Measurements from ENCODE around the gene MGAT5.

MGAT5 gene

GRCh38 chr2:134448650-134449049, 194.8 kb downstream of the MGAT5 start:
- TF ChIP-seq CTCF (IDR thresholded peaks at IDR 0.05) = no peak

- no peak for TF ChIP-seq CTCF (IDR thresholded peaks at IDR 0.05)
Measured at GRCh38 chr2:134449157-134449556, 195.3 kb downstream of the MGAT5 start.

GRCh38 chr2:134449751-134450513, 196.1 kb downstream of the MGAT5 start:
- no peak for TF ChIP-seq CTCF (IDR thresholded peaks at IDR 0.05)

- no peak for TF ChIP-seq CTCF (IDR thresholded peaks at IDR 0.05)
Measured at GRCh38 chr2:134451347-134451630, 197.4 kb downstream of the MGAT5 start.

GRCh38 chr2:134452042-134452733, 198.3 kb downstream of the MGAT5 start:
- TF ChIP-seq CTCF (IDR thresholded peaks at IDR 0.05) = no peak

- TF ChIP-seq CTCF (IDR thresholded peaks at IDR 0.05) = no peak
Measured at GRCh38 chr2:134453476-134453875, 199.6 kb downstream of the MGAT5 start.

- TF ChIP-seq CTCF (IDR thresholded peaks at IDR 0.05) = no peak
Measured at GRCh38 chr2:134453973-134454372, 200.1 kb downstream of the MGAT5 start.
